H1 (cell line): ENCODE data around the gene CEP135. TPM values are rescaled to one million over a fixed set of nuclear protein-coding genes. Genes with fewer than 3 reads are reported as not detected.

Experiments used
- E2F6 ChIP-seq: IDR thresholded peaks from 2 replicates; pipeline ENCODE4 v1.6.1; 2012; ENCODE audit warnings: inconsistent platforms
- KDM5A ChIP-seq: fragments of 200-600 bp; IDR thresholded peaks from 2 replicates; pipeline ENCODE4 v1.7.1; 2012; ENCODE audit warnings: mild to moderate bottlenecking, low read length, inconsistent platforms, mixed read lengths
- RAD21 ChIP-seq, 2 experiments: IDR thresholded peaks in 1 of 2; conservative IDR thresholded peaks in 1 of 2; 2 replicates each; pipeline ENCODE4 v1.6.1; 2011; ENCODE audit warnings: low read depth in 2 of 2, low read length in 2 of 2, improper control_type of control experiment in 1 of 2, inconsistent platforms in 1 of 2, mild to moderate bottlenecking in 1 of 2, moderate library complexity in 1 of 2
- SIRT6 ChIP-seq: IDR thresholded peaks from one replicate; pipeline ENCODE4 v1.7.1; 2012; ENCODE audit warnings: low read length, inconsistent platforms
- polyA plus RNA-seq, 7 experiments: library from polyadenylated mRNA; depleted of rRNA in 3 of 7; stranded (reverse) in 5 of 7; unstranded in 2 of 7; fragments of >200 nt in 5 of 7; fragments of 200-250 nt in 2 of 7; gene quantifications; 1 replicate in 5 of 7; 2 replicates in 1 of 7; 4 replicates in 1 of 7; pipeline versions ENCODE4 v1.2.1 to v1.2.3, GENCODE V29; 2011 to 2013; ENCODE audit warnings: missing spikeins in 2 of 7, mixed read lengths in 2 of 7
- total RNA-seq: library from RNA; stranded (reverse); fragmentation: NEBNext Ultra II Directional; extraction: Animal tissue kit (Norgen Biotek cat#: 25700); gene quantifications from 2 replicates; pipeline ENCODE4 v1.2.1, GENCODE V29; 2021

The CEP135 gene
- total and polyA plus RNA-seq, 2 of the 8 experiments (the other 6 are each of a cell fraction or from before 2014, with no cell fraction given): 2.7 to 14.5 TPM

- TF ChIP-seq E2F6: peak; percentile 1; the same call in 1 of the 2 replicates
- no peak for TF ChIP-seq KDM5A
- TF ChIP-seq RAD21 (IDR thresholded peaks at IDR 0.05 in 1 of 2, conservative IDR thresholded peaks at IDR 0.05 in 1 of 2; ENCODE audit: low read depth in 2 of 2, low read length in 2 of 2): peak; percentile 32 to 51; a peak in 3 of 4 replicates
- no peak for TF ChIP-seq SIRT6
Measured at GRCh38 chr4:56048702-56049431, 100.1 kb downstream of the CEP135 start (continued).
